ENCODE measurements around the gene MUC20. TPM values are rescaled to one million over a fixed set of nuclear protein-coding genes. Genes with fewer than 3 reads are reported as not detected.
A peak's percentile ranks its signal among the peaks of the same experiment; 100 is the strongest.
"Not testable (repeated sequence)": the region's sequence is repeated elsewhere in the genome, so short reads cannot be mapped to it uniquely, and the experiment has no call there.

MUC20 gene
- total RNA-seq, 6 donors from 2014 or later: 10.1 to 39.8 (median 15.2) TPM

DNA sequence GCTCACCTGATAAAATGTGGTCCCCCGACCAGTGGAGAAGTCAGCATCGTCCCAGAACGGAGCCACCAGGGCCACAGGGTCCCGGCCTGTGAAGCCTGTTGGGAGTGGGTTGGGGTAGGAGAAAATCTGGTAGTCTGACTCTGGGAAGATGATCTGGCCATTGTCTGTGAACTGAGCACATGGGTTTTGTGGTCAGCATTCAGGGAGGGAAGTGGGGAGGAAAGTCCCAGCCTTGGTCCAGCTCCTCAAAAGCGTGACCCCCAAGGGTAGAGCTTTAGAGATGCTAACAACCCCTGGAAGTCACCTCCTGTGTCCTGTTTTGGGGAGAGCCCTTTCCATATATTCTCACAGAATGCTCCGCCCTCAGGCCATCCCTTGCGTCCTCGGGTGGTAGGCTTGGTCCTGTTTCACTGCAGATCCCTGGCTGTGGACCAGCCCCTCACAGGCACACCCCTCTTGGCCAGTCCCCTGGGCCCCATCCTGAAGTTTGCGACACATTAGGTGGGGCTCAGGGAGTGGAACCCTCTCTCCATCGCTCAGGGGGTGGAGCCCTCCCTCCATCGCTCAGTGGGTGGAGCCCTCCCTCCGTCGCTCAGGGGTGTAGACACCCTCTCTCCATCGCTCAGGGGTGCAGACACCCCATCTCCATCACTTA is 51.0 kb downstream of the MUC20 start:
- no peaks in the 10 kb centered on the region for H3K4me1 ChIP-seq
- no peak for ATAC-seq (ENCODE audit: low FRiP score in 2 of 2)
- WGBS, 2 donors: 86 to 90% methylated on average over 10 to 14 of the region's 14 CpGs
- H3K4me3 ChIP-seq: no peak overlapping the region
- DNase-seq: peak in 1 of 2 donors; percentile 18
- H3K27me3 ChIP-seq: no peaks in the 10 kb centered on the region
- TF ChIP-seq POLR2AphosphoS5 (IDR thresholded peaks at IDR 0.05) (no peak), POLR2A (IDR thresholded peaks at IDR 0.05) (no peak), EP300 (IDR thresholded peaks at IDR 0.05) (no peak)
- TF ChIP-seq, protein P1, sequence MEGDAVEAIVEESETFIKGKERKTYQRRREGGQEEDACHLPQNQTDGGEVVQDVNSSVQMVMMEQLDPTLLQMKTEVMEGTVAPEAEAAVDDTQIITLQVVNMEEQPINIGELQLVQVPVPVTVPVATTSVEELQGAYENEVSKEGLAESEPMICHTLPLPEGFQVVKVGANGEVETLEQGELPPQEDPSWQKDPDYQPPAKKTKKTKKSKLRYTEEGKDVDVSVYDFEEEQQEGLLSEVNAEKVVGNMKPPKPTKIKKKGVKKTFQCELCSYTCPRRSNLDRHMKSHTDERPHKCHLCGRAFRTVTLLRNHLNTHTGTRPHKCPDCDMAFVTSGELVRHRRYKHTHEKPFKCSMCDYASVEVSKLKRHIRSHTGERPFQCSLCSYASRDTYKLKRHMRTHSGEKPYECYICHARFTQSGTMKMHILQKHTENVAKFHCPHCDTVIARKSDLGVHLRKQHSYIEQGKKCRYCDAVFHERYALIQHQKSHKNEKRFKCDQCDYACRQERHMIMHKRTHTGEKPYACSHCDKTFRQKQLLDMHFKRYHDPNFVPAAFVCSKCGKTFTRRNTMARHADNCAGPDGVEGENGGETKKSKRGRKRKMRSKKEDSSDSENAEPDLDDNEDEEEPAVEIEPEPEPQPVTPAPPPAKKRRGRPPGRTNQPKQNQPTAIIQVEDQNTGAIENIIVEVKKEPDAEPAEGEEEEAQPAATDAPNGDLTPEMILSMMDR (IDR thresholded peaks at IDR 0.05): no peak
- H3K27ac ChIP-seq: no peak overlapping the region
- no peaks in the 10 kb centered on the region for H3K36me3 ChIP-seq
- no peaks in the 10 kb centered on the region for H3K9me3 ChIP-seq

DNA sequence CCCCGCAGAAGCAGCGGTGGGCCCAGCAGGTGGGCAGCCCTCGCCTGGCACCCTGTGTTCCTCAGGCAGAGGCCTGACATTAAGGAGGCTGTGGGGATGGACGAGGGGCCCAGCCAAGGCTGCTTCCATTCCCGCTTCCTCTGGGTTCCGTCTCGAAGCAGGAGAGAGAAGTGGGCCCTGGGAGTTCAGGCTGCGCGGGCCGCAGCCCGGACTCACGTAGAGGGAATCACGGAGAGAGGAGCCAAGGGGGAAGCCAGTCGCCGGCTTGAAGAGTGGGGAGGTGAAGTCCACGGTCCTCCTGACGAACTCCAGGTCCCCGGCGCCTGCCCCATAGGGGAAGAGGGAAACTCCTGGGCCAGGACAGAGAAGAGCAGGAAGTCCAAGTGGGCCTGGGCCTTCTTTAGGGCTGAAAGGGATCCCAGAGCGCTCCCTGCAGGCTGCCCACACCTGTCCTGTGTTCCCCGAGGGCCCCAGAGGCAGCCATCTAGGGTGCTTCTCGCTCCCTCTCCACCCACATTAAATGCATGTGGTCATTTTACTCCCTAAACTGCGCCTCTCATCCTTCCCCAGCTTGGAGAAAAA is 53.3 kb downstream of the MUC20 start:
- DNase-seq (peak in 1 of 2 donors; percentile 67), ATAC-seq (ENCODE audit: low FRiP score in 2 of 2) (peak in 1 of 2 donors; percentile 34)
- Histone ChIP-seq H3K4me1 (no peaks in the 10 kb centered on the region), H3K9me3 (no peaks in the 10 kb centered on the region), H3K27me3 (no peaks in the 10 kb centered on the region), H3K4me3 (no peak overlapping the region), H3K27ac (no peak overlapping the region), H3K36me3 (no peaks in the 10 kb centered on the region)
- 86 to 92% methylated on average over 23 of the region's 23 CpGs for WGBS, 2 donors
- TF ChIP-seq, protein P1 (IDR thresholded peaks at IDR 0.05): no peak
- TF ChIP-seq POLR2A (IDR thresholded peaks at IDR 0.05) (no peak), POLR2AphosphoS5 (IDR thresholded peaks at IDR 0.05) (no peak), EP300 (IDR thresholded peaks at IDR 0.05) (no peak)

DNA sequence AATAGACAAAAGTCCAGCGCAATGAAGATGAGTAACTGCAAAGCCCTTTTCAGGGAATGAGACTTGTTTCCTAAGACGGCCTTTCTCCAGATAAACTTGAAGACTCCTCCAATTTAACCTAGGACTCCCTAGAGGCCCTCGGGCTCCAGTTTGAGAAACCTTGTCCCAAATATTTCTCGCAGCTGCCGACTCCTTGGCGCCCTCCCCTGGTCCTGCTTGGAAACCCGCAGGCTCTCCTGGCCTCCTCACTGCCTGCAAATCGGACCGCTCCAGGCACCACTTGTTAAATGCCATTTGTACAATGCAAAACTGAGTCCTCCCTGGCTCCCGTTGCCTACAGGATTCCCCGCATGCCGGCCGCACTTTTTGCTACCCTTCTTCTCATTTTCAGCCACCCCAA is 54.1 kb downstream of the MUC20 start:
- WGBS, 2 donors: 39 to 43% methylated on average over 13 of the region's 13 CpGs
- Histone ChIP-seq H3K27ac (no peak overlapping the region), H3K4me1 (no peaks in the 10 kb centered on the region), H3K36me3 (no peaks in the 10 kb centered on the region), H3K9me3 (no peaks in the 10 kb centered on the region), H3K27me3 (no peaks in the 10 kb centered on the region), H3K4me3 (no peak overlapping the region)
- TF ChIP-seq POLR2AphosphoS5 (IDR thresholded peaks at IDR 0.05) (no peak), EP300 (IDR thresholded peaks at IDR 0.05) (no peak), POLR2A (IDR thresholded peaks at IDR 0.05) (no peak)
- TF ChIP-seq, protein P1 (IDR thresholded peaks at IDR 0.05): peak in 5 of 6 experiments; percentile 21 to 75 (median 46)
- DNase-seq (peak in 1 of 2 donors; percentile 67), ATAC-seq (ENCODE audit: low FRiP score in 2 of 2) (peak in 1 of 2 donors; percentile 80)

DNA sequence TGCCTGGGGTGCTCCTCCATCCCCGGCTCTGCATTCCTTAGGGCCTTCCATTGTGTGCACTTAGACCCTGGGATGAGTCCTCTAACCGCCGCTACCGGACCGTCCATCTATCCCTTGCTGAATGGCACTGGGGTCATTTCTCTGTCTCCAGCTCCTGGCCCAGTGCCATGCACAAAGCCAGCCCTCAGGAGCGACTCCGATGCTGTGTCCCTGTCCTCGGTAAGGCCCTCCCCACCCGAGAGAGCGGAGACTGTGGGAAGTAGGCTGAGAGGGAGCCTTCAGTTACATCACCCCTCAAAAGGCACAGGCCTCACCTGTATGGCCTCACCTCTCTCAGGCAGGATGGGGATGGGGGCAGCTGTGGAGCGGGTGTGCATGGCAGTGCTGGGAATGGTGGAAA is 57.2 kb downstream of the MUC20 start:
- H3K36me3 ChIP-seq: no peaks in the 10 kb centered on the region
- WGBS, 2 donors: 65 to 82% methylated on average over 4 to 11 of the region's 11 CpGs
- H3K4me3 ChIP-seq: no peak overlapping the region
- no peaks in the 10 kb centered on the region for H3K27me3 ChIP-seq
- ATAC-seq (ENCODE audit: low FRiP score in 2 of 2): no peak
- no peaks in the 10 kb centered on the region for H3K4me1 ChIP-seq
- no peaks in the 10 kb centered on the region for H3K9me3 ChIP-seq
- H3K27ac ChIP-seq: no peak overlapping the region
- TF ChIP-seq POLR2A (IDR thresholded peaks at IDR 0.05) (no peak), POLR2AphosphoS5 (IDR thresholded peaks at IDR 0.05) (no peak), EP300 (IDR thresholded peaks at IDR 0.05) (no peak)
- TF ChIP-seq, protein P1 (IDR thresholded peaks at IDR 0.05): no peak
- DNase-seq: no peak

DNA sequence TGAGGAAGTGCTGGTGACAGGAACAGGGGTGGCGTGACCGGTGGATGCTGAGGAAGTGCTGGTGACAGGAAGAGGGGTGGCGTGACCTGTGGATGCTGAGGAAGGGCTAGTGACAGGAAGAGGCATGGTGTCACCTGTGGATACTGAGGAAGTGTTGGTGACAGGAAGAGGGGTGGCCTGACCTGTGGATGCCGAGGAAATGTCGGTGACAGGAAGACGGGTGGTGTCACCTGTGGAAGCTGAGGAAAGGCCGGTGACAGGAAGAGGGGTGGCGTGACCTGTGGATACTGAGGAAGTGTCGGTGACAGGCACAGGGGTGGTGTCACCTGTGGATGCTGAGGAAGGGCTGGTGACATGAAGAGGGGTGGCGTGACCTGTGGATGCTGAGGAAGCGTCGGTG is 60.5 kb downstream of the MUC20 start:
- H3K9me3 ChIP-seq; ATAC-seq (ENCODE audit: low FRiP score in 2 of 2); H3K4me3 ChIP-seq; DNase-seq; H3K36me3 ChIP-seq; H3K27me3 ChIP-seq; H3K4me1 ChIP-seq; H3K27ac ChIP-seq: not testable (repeated sequence)
- 74 to 78% methylated on average over 12 of the region's 12 CpGs for WGBS, 2 donors

Small RNAs within 50 kb of the gene (small RNA-seq; reads per million reads assigned to genes)
- gene MIR570: 0 reads per million in 4 donors

Other genes starting within 250 kb of the MUC20 start
- gene PPP1R2, start 177.7 kb upstream of the MUC20 start, total RNA-seq: 100 to 1,000 TPM in 2 of 6 donors, 10 to 100 TPM in 4; 38.5 to 170 (median 61.2) TPM
- 100 to 1,000 TPM in 2 of 6 donors, 10 to 100 TPM in 4; 29.7 to 120 (median 67.4) TPM for gene APOD, start 137.0 kb upstream of the MUC20 start, total RNA-seq
- gene MUC4, start 91.0 kb downstream of the MUC20 start, total RNA-seq: 10 to 100 TPM in 4 of 6 donors, 1 to 10 TPM in 2; 4.6 to 75.4 (median 11.3) TPM
- 100 to 1,000 TPM in 2 of 6 donors, 10 to 100 TPM in 4; 18.7 to 171 (median 70.1) TPM for gene TNK2, start 187.6 kb downstream of the MUC20 start, total RNA-seq